Trophoblast cell (in vitro differentiated cells and primary cell): ENCODE data around the gene PNMA6F.
"Not testable (repeated sequence)": the region's sequence is repeated elsewhere in the genome, so short reads cannot be mapped to it uniquely, and the experiment has no call there.

ENCODE experiments used
- DNase-seq, 2 donors: peaks; one replicate each; pipeline ENCODE4 v3.0.0-alpha.2; 2016
- H2AFZ ChIP-seq: 2 replicates; pipeline ENCODE4 v1.6.1; 2013; ENCODE audit warnings: low read length, moderate library complexity, mild to moderate bottlenecking; ENCODE audit not compliant: insufficient read depth, poor library complexity
- H2AK5ac ChIP-seq: 2 replicates; pipeline ENCODE4 v1.6.1; 2013; ENCODE audit warnings: mild to moderate bottlenecking, low read length
- H2BK120ac ChIP-seq: 2 replicates; pipeline ENCODE4 v1.6.1; 2013; ENCODE audit warnings: low read length, mild to moderate bottlenecking, moderate library complexity; ENCODE audit not compliant: insufficient read depth, poor library complexity
- H2BK12ac ChIP-seq: 2 replicates; pipeline ENCODE4 v1.6.1; 2013; ENCODE audit warnings: mild to moderate bottlenecking, low read length, moderate library complexity
- H2BK5ac ChIP-seq: 2 replicates; pipeline ENCODE4 v1.6.1; 2013; ENCODE audit warnings: low read length, low read depth, moderate library complexity, mild to moderate bottlenecking; ENCODE audit not compliant: poor library complexity
- H3K14ac ChIP-seq: 2 replicates; pipeline ENCODE4 v1.6.1; 2013; ENCODE audit warnings: mild to moderate bottlenecking, low read length
- H3K18ac ChIP-seq: 2 replicates; pipeline ENCODE4 v1.6.1; 2013; ENCODE audit warnings: mild to moderate bottlenecking, low read length
- H3K23ac ChIP-seq: 2 replicates; pipeline ENCODE4 v1.6.1; 2013; ENCODE audit warnings: low read length
- H3K27ac ChIP-seq: 2 replicates; pipeline ENCODE4 v1.5.1; 2013; ENCODE audit warnings: low read depth, mild to moderate bottlenecking, inconsistent platforms, low read length, moderate library complexity
- H3K27me3 ChIP-seq: 2 replicates; pipeline ENCODE4 v1.6.1; 2013; ENCODE audit warnings: inconsistent platforms, mild to moderate bottlenecking, low read length, moderate library complexity; ENCODE audit not compliant: insufficient read depth
- H3K36me3 ChIP-seq, 2 experiments: 1 replicate in 1 of 2; 2 replicates in 1 of 2; pipeline ENCODE4 v1.6.1; 2013; ENCODE audit warnings: low read length in 2 of 2, mild to moderate bottlenecking in 2 of 2, moderate library complexity in 1 of 2; ENCODE audit not compliant: insufficient read depth in 2 of 2, control insufficient read depth in 1 of 2
- H3K4ac ChIP-seq: 2 replicates; pipeline ENCODE4 v1.6.1; 2013; ENCODE audit warnings: low read depth, mild to moderate bottlenecking, low read length, moderate library complexity
- H3K4me1 ChIP-seq, 2 experiments: 1 replicate in 1 of 2; 2 replicates in 1 of 2; pipeline ENCODE4 v1.6.1; 2013; ENCODE audit warnings: low read length in 2 of 2, mild to moderate bottlenecking in 2 of 2, moderate library complexity in 1 of 2; ENCODE audit not compliant: insufficient read depth in 2 of 2, control insufficient read depth in 1 of 2
- H3K4me2 ChIP-seq: 2 replicates; pipeline ENCODE4 v1.6.1; 2013; ENCODE audit warnings: inconsistent platforms, mild to moderate bottlenecking, low read length, moderate library complexity
- H3K4me3 ChIP-seq: 2 replicates; pipeline ENCODE4 v1.5.1; 2013; ENCODE audit warnings: mild to moderate bottlenecking, low read depth, low read length, inconsistent platforms
- H3K79me1 ChIP-seq: one replicate; pipeline ENCODE4 v1.6.1; 2013; ENCODE audit warnings: low read length
- H3K79me2 ChIP-seq: 2 replicates; pipeline ENCODE4 v1.6.1; 2013; ENCODE audit warnings: low read length, mild to moderate bottlenecking; ENCODE audit not compliant: control insufficient read depth, insufficient read depth, poor library complexity
- H3K9ac ChIP-seq: 2 replicates; pipeline ENCODE4 v1.6.1; 2013; ENCODE audit warnings: mild to moderate bottlenecking, low read length
- H3K9me3 ChIP-seq: 2 replicates; pipeline ENCODE4 v1.6.1; 2013; ENCODE audit warnings: low read depth, mild to moderate bottlenecking, control low read depth, inconsistent platforms, low read length; ENCODE audit not compliant: insufficient read depth
- H4K12ac ChIP-seq: 2 replicates; pipeline ENCODE4 v1.6.1; 2013; ENCODE audit warnings: low read depth, mild to moderate bottlenecking, low read length, moderate library complexity
- H4K8ac ChIP-seq: 2 replicates; pipeline ENCODE4 v1.6.1; 2013; ENCODE audit warnings: low read depth, mild to moderate bottlenecking, low read length, moderate library complexity
- H4K91ac ChIP-seq: one replicate; pipeline ENCODE4 v1.6.1; 2013; ENCODE audit warnings: low read depth, mild to moderate bottlenecking, low read length, moderate library complexity
- WGBS: extraction: QIAGEN DNeasy Blood & Tissue Kit; methylation state at CpG from one replicate; pipeline ENCODE4 v1.1.7; 2013; ENCODE audit warnings: missing lambda C conversion rate; ENCODE audit not compliant: insufficient read length, insufficient coverage; ENCODE audit errors: extremely low coverage; 5-methylcytosine and 5-hydroxymethylcytosine counted together

The PNMA6F gene

DNA sequence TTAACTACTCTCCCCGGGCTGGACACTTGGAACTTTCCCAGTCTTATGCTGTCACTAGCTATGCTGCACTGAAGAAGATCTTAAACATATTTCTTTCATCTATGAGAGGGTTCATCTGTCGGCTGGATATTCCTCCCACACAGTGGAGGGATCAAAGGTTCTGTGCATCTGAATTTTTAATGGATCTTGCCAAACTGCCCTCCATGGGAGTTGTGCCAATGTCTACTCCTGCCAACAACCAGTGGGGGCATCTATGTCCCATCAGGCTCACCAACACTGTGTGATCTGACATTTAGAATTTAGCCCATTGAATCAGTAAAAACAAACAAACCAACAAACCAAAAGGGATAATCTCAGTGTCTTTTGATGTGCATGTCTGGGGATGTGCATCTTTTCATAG, 32.8 kb downstream of the PNMA6F start:
- not testable (repeated sequence) for H2AFZ ChIP-seq, H3K27ac ChIP-seq, H3K4me2 ChIP-seq, H3K36me3 ChIP-seq, H2BK12ac ChIP-seq, H3K4me1 ChIP-seq, H2AK5ac ChIP-seq, H3K9ac ChIP-seq, H3K4ac ChIP-seq, H2BK5ac ChIP-seq, H4K12ac ChIP-seq, H3K9me3 ChIP-seq, H3K27me3 ChIP-seq, H3K4me3 ChIP-seq, H4K8ac ChIP-seq, H3K79me2 ChIP-seq, H4K91ac ChIP-seq, H3K23ac ChIP-seq, H3K79me1 ChIP-seq, H3K14ac ChIP-seq, DNase-seq, H3K18ac ChIP-seq, H2BK120ac ChIP-seq
- no CpG with 5 or more reads among the region's 2 CpGs for WGBS

DNA sequence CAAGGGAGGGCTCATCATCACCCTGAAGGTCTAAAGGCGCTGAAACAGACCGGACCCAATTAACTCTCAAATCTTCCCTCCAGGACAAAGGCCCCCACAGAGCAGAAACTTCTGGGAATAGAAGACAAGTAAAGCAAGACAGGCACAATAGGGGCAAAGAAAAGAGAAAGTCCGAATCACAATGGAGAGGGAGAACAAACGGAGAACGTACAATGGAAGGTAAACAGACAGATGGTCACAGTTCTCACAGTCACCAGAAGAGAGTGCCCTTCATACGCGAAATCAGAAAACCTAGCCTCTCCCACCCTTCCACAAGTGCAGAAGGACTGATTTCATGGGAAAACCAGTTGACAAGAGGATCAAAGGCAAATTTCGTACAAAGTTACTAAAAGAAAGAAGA, 35.9 kb downstream of the PNMA6F start:
- H3K27ac ChIP-seq, H3K9me3 ChIP-seq, H3K18ac ChIP-seq, H2AFZ ChIP-seq, H3K4me3 ChIP-seq, H3K79me1 ChIP-seq, H3K4me2 ChIP-seq, H4K91ac ChIP-seq, H2BK120ac ChIP-seq, H2AK5ac ChIP-seq, H3K36me3 ChIP-seq, H3K4ac ChIP-seq, H3K27me3 ChIP-seq, H3K23ac ChIP-seq, H3K9ac ChIP-seq, H3K14ac ChIP-seq, H2BK12ac ChIP-seq, DNase-seq, H2BK5ac ChIP-seq, H3K79me2 ChIP-seq, H4K8ac ChIP-seq, H3K4me1 ChIP-seq, H4K12ac ChIP-seq: not testable (repeated sequence)
- no CpG with 5 or more reads among the region's 8 CpGs for WGBS

- not testable (repeated sequence) for H3K27ac ChIP-seq, H3K36me3 ChIP-seq, H2AFZ ChIP-seq, H3K23ac ChIP-seq, H4K8ac ChIP-seq, H4K12ac ChIP-seq, H3K4me3 ChIP-seq, H2AK5ac ChIP-seq, H3K79me2 ChIP-seq, H2BK12ac ChIP-seq, H3K18ac ChIP-seq, H3K4me1 ChIP-seq, H3K4me2 ChIP-seq, H3K14ac ChIP-seq, H2BK120ac ChIP-seq, H2BK5ac ChIP-seq, H3K4ac ChIP-seq, DNase-seq, H4K91ac ChIP-seq, H3K79me1 ChIP-seq, H3K27me3 ChIP-seq, H3K9me3 ChIP-seq, H3K9ac ChIP-seq
- no CpG with 5 or more reads among the region's 8 CpGs for WGBS
Measured at GRCh38 chrX:153283982-153284381, 37.6 kb downstream of the PNMA6F start.

DNA sequence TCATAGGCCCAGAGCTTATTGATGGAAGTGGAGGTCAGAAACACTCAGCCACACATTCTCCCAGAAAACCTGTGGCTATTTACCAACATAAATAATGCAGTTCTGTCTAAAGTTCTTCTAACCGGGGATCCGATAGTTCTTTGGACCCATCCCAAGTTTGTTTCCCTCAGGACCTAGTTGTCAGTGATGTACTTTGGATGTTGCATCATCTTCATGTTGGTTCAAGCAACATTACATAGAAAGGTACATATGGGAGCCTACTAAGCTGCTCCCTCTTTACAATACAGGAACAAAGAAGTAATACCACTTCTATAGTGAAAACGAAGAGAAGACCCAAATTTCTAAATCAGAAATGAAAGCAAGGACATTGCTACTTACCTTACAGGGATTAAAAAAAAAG, 39.8 kb downstream of the PNMA6F start:
- H3K36me3 ChIP-seq, H2BK5ac ChIP-seq, H4K8ac ChIP-seq, H3K4me1 ChIP-seq, H3K79me2 ChIP-seq, H3K18ac ChIP-seq, H2BK120ac ChIP-seq, H3K27ac ChIP-seq, H3K4me3 ChIP-seq, H4K12ac ChIP-seq, H3K23ac ChIP-seq, DNase-seq, H3K4ac ChIP-seq, H2BK12ac ChIP-seq, H3K14ac ChIP-seq, H3K27me3 ChIP-seq, H3K79me1 ChIP-seq, H3K4me2 ChIP-seq, H3K9ac ChIP-seq, H4K91ac ChIP-seq, H2AFZ ChIP-seq, H3K9me3 ChIP-seq, H2AK5ac ChIP-seq: not testable (repeated sequence)
- no CpG with 5 or more reads among the region's 3 CpGs for WGBS
